M059J (cell line): Measurements from ENCODE around the gene COL8A1. TPM values are rescaled to one million over a fixed set of nuclear protein-coding genes. Genes with fewer than 3 reads are reported as not detected.

Experiments
- DNase-seq: peaks from one replicate; pipeline ENCODE4 v3.0.0-alpha.2; 2012; ENCODE audit warnings: low read depth
- total RNA-seq: library from RNA; depleted of rRNA; stranded (reverse); fragments of >200 nt; shearing (Covaris generic); gene quantifications from 2 replicates; pipeline ENCODE4 v1.2.3, GENCODE V29; 2014

Gene COL8A1
- total RNA-seq, 1 experiment from 2014 or later = 349 TPM

GRCh38 chr3:99760031-99760430 is 121.6 kb downstream of the COL8A1 start:
- no peak for DNase-seq

GRCh38 chr3:99760629-99761028 is 122.2 kb downstream of the COL8A1 start:
- DNase-seq = no peak

- no peak for DNase-seq
These were observed 123.2 kb downstream of the COL8A1 start for GRCh38 chr3:99761415-99762165.

GRCh38 chr3:99762901-99763300 is 124.5 kb downstream of the COL8A1 start:
- DNase-seq = no peak

- DNase-seq = no peak
These were observed 126.0 kb downstream of the COL8A1 start for GRCh38 chr3:99764377-99764776.

GRCh38 chr3:99765042-99765942 is 126.9 kb downstream of the COL8A1 start:
- no peak for DNase-seq

GRCh38 chr3:99767291-99767690 is 128.9 kb downstream of the COL8A1 start:
- peak; percentile 36 for DNase-seq

- DNase-seq = no peak
These were observed 129.7 kb downstream of the COL8A1 start for GRCh38 chr3:99768126-99768525.

GRCh38 chr3:99768808-99769501 is 130.6 kb downstream of the COL8A1 start:
- no peak for DNase-seq

- DNase-seq = no peak
These were observed 133.8 kb downstream of the COL8A1 start for GRCh38 chr3:99772171-99772570.

GRCh38 chr3:99772671-99773070 is 134.3 kb downstream of the COL8A1 start:
- peak; percentile 50 for DNase-seq

GRCh38 chr3:99774467-99774866 is 136.1 kb downstream of the COL8A1 start:
- DNase-seq = peak; percentile 94

GRCh38 chr3:99776516-99777209 is 138.3 kb downstream of the COL8A1 start:
- DNase-seq = peak; percentile 98

GRCh38 chr3:99777210-99777549 is 138.8 kb downstream of the COL8A1 start:
- DNase-seq = no peak

GRCh38 chr3:99777708-99778107 is 139.3 kb downstream of the COL8A1 start:
- DNase-seq = no peak

GRCh38 chr3:99780749-99781148 is 142.4 kb downstream of the COL8A1 start:
- DNase-seq = peak; percentile 90

- DNase-seq = peak; percentile 72
These were observed 143.4 kb downstream of the COL8A1 start for GRCh38 chr3:99781761-99782160.

GRCh38 chr3:99783011-99783573 is 144.7 kb downstream of the COL8A1 start:
- peak; percentile 99 for DNase-seq

GRCh38 chr3:99789011-99789721 is 150.8 kb downstream of the COL8A1 start:
- DNase-seq = peak; percentile 75

GRCh38 chr3:99794485-99794884 is 156.1 kb downstream of the COL8A1 start:
- no peak for DNase-seq

GRCh38 chr3:99795573-99795972 is 157.2 kb downstream of the COL8A1 start:
- no peak for DNase-seq
